IMR-90 (cell line): ENCODE measurements around the gene ITPR2. TPM values are rescaled to one million over a fixed set of nuclear protein-coding genes. Genes with fewer than 3 reads are reported as not detected.

Source experiments
- ATAC-seq: fragments of 200-7000 bp; cut with Tn5 transposase; 2 replicates; pipeline ENCODE4 v1.9.1; 2020; ENCODE audit warnings: low read depth, mild to moderate bottlenecking, moderate library complexity
- BruUV-seq: library from RNA; stranded (reverse); fragments of 400-500 nt; replicated peaks from 2 replicates; lab custom pipeline; 2021; lab: Mats Ljungman, UMichigan
- CTCF ChIA-PET: fragments of 300-600 bp; formaldehyde crosslinking; extraction: SDS; loops from one replicate; lab custom pipeline; 2021; ENCODE audit warnings: antibody characterized with exemption; lab: Yijun Ruan, JAX
- POLR2A ChIA-PET: fragments of 300-600 bp; sonication (Branson Sonifier 250); formaldehyde crosslinking; loops from one replicate; lab custom pipeline; 2022; ENCODE audit warnings: antibody characterized with exemption; ENCODE audit not compliant: unreplicated experiment; lab: Charles Lee
- DNase-seq: peaks from one replicate; pipeline ENCODE4 v3.0.0; 2013
- H2AFZ ChIP-seq: replicated peaks from 2 replicates; pipeline ENCODE3; 2013; ENCODE audit warnings: low read length, mild to moderate bottlenecking; ENCODE audit not compliant: poor library complexity
- H2AK5ac ChIP-seq: 2 replicates; pipeline ENCODE4 v1.6.1; 2013; ENCODE audit warnings: low read depth, low read length, inconsistent platforms
- H2AK9ac ChIP-seq: replicated peaks from 2 replicates; pipeline ENCODE3; 2013; ENCODE audit warnings: mild to moderate bottlenecking, low read depth, low read length, moderate library complexity; ENCODE audit not compliant: poor library complexity
- H2BK120ac ChIP-seq: 2 replicates; pipeline ENCODE4 v1.6.1; 2013; ENCODE audit warnings: low read depth, low read length, inconsistent platforms
- H2BK15ac ChIP-seq: 3 replicates; pipeline ENCODE4 v1.6.1; 2013; ENCODE audit warnings: low read depth, low read length, inconsistent platforms
- H2BK20ac ChIP-seq: 2 replicates; pipeline ENCODE4 v1.6.1; 2013; ENCODE audit warnings: low read depth, mild to moderate bottlenecking, inconsistent platforms, low read length, moderate library complexity
- H2BK5ac ChIP-seq: 2 replicates; pipeline ENCODE4 v1.6.1; 2013; ENCODE audit warnings: mild to moderate bottlenecking, low read depth, low read length, inconsistent platforms; ENCODE audit not compliant: poor library complexity, severe bottlenecking
- H3K14ac ChIP-seq: replicated peaks from 2 replicates; pipeline ENCODE4 v1.6.1; 2013; ENCODE audit warnings: low read depth, low read length, inconsistent platforms
- H3K18ac ChIP-seq: 2 replicates; pipeline ENCODE4 v1.6.1; 2013; ENCODE audit warnings: low read depth, low read length, control low read depth
- H3K23ac ChIP-seq: 2 replicates; pipeline ENCODE4 v1.6.1; 2013; ENCODE audit warnings: low read depth, low read length, inconsistent platforms
- H3K27ac ChIP-seq: 2 replicates; pipeline ENCODE4 v1.5.1; 2013; ENCODE audit warnings: mild to moderate bottlenecking, control low read depth, low read length; ENCODE audit not compliant: insufficient read depth
- H3K27me3 ChIP-seq: 2 replicates; pipeline ENCODE4 v1.6.1; 2013; ENCODE audit warnings: low read length; ENCODE audit not compliant: control insufficient read depth, insufficient read depth
- H3K36me3 ChIP-seq: 2 replicates; pipeline ENCODE4 v1.6.1; 2013; ENCODE audit warnings: low read length, mixed read lengths; ENCODE audit not compliant: control insufficient read depth, insufficient read depth
- H3K4ac ChIP-seq: 2 replicates; pipeline ENCODE4 v1.6.1; 2013; ENCODE audit warnings: low read depth, low read length, inconsistent platforms
- H3K4me1 ChIP-seq: 2 replicates; pipeline ENCODE4 v1.6.1; 2013; ENCODE audit warnings: low read length, mixed read lengths; ENCODE audit not compliant: control insufficient read depth, insufficient read depth
- H3K4me2 ChIP-seq: 2 replicates; pipeline ENCODE4 v1.6.1; 2013; ENCODE audit warnings: low read depth, mild to moderate bottlenecking, control low read depth, low read length, moderate library complexity
- H3K4me3 ChIP-seq: 2 replicates; pipeline ENCODE4 v1.5.1; 2013; ENCODE audit warnings: low read depth, mild to moderate bottlenecking, control low read depth, low read length, moderate library complexity; ENCODE audit not compliant: insufficient read depth
- H3K56ac ChIP-seq: 2 replicates; pipeline ENCODE4 v1.6.1; 2013; ENCODE audit warnings: low read length, inconsistent platforms; ENCODE audit not compliant: insufficient read depth; ENCODE audit errors: extremely low read depth
- H3K79me1 ChIP-seq, 2 experiments: 2 replicates each; pipeline ENCODE4 v1.6.1; 2013; ENCODE audit warnings: low read length in 2 of 2, inconsistent platforms in 1 of 2, low read depth in 1 of 2
- H3K9ac ChIP-seq: 2 replicates; pipeline ENCODE4 v1.6.1; 2013; ENCODE audit warnings: low read depth, low read length, control low read depth
- H3K9me1 ChIP-seq: 2 replicates; pipeline ENCODE4 v1.6.1; 2013; ENCODE audit warnings: low read length, inconsistent platforms; ENCODE audit not compliant: insufficient read depth
- H3K9me3 ChIP-seq: 2 replicates; pipeline ENCODE4 v1.6.1; 2013; ENCODE audit warnings: low read length; ENCODE audit not compliant: control insufficient read depth, insufficient read depth
- H4K20me1 ChIP-seq: 2 replicates; pipeline ENCODE4 v1.6.1; 2013; ENCODE audit warnings: low read length, inconsistent platforms; ENCODE audit not compliant: insufficient read depth
- H4K5ac ChIP-seq: 2 replicates; pipeline ENCODE4 v1.6.1; 2013; ENCODE audit warnings: mild to moderate bottlenecking, low read depth, low read length, control low read depth
- H4K8ac ChIP-seq, 2 experiments: 2 replicates each; pipeline ENCODE4 v1.6.1; 2013; ENCODE audit warnings: low read depth in 2 of 2, low read length in 2 of 2, control low read depth in 1 of 2, inconsistent platforms in 1 of 2
- H4K91ac ChIP-seq: 2 replicates; pipeline ENCODE4 v1.6.1; 2013; ENCODE audit warnings: low read depth, low read length, inconsistent platforms; ENCODE audit not compliant: insufficient read depth
- BHLHE40 ChIP-seq: fragments of 150-350 bp; IDR thresholded peaks from 2 replicates; pipeline ENCODE4 v1.6.1; 2016; ENCODE audit warnings: mild to moderate bottlenecking, low read depth, low read length
- CEBPB ChIP-seq: IDR thresholded peaks from 2 replicates; pipeline ENCODE4 v1.6.1; 2012; ENCODE audit warnings: low read depth, low read length, improper control_type of control experiment
- CHD1 ChIP-seq: IDR thresholded peaks from 2 replicates; pipeline ENCODE4 v1.6.1; 2012; ENCODE audit warnings: low read depth, low read length, improper control_type of control experiment
- CTCF ChIP-seq: conservative IDR thresholded peaks from 2 replicates; pipeline ENCODE4 v1.5.1; 2012; ENCODE audit warnings: mild to moderate bottlenecking, low read depth, low read length, improper control_type of control experiment
- FOS ChIP-seq: fragments of 150-350 bp; IDR thresholded peaks from 2 replicates; pipeline ENCODE4 v1.6.1; 2016; ENCODE audit warnings: low read depth, low read length
- MAFK ChIP-seq: IDR thresholded peaks from 2 replicates; pipeline ENCODE4 v1.6.1; 2012; ENCODE audit warnings: low read depth, low read length, improper control_type of control experiment
- MAZ ChIP-seq: IDR thresholded peaks from 2 replicates; pipeline ENCODE4 v1.6.1; 2012; ENCODE audit warnings: low read depth, mild to moderate bottlenecking, low read length, improper control_type of control experiment, moderate library complexity, borderline replicate concordance
- MXI1 ChIP-seq: IDR thresholded peaks from 2 replicates; pipeline ENCODE4 v1.6.1; 2012; ENCODE audit warnings: low read depth, mild to moderate bottlenecking, low read length, moderate library complexity, borderline replicate concordance
- NFE2L2 ChIP-seq: fragments of 150-350 bp; IDR thresholded peaks from 2 replicates; pipeline ENCODE4 v1.6.1; 2016; ENCODE audit warnings: low read depth, mild to moderate bottlenecking, low read length
- POLR2A ChIP-seq: IDR thresholded peaks from 2 replicates; pipeline ENCODE4 v1.6.1; 2012; ENCODE audit warnings: mild to moderate bottlenecking, low read depth, low read length
- RAD21 ChIP-seq: IDR thresholded peaks from 2 replicates; pipeline ENCODE4 v1.6.1; 2012; ENCODE audit warnings: low read length, improper control_type of control experiment
- RCOR1 ChIP-seq: IDR thresholded peaks from 2 replicates; pipeline ENCODE4 v1.6.1; 2012; ENCODE audit warnings: mild to moderate bottlenecking, low read length, improper control_type of control experiment; ENCODE audit not compliant: insufficient replicate concordance
- RFX5 ChIP-seq: IDR thresholded peaks from 2 replicates; pipeline ENCODE4 v1.8.0; 2012; ENCODE audit warnings: low read depth, mild to moderate bottlenecking, low read length, moderate library complexity
- SMC3 ChIP-seq: fragments of 150-350 bp; IDR thresholded peaks from 2 replicates; pipeline ENCODE4 v1.6.1; 2016; ENCODE audit warnings: low read depth, mild to moderate bottlenecking, antibody characterized with exemption, low read length, moderate library complexity
- WGBS, 2 experiments: methylation state at CpG; one replicate each; pipeline versions ENCODE4 v1.1.5 to v1.1.7; 2013; ENCODE audit warnings: missing lambda C conversion rate in 2 of 2; ENCODE audit not compliant: insufficient read length in 1 of 2; ENCODE audit errors: extremely low coverage in 2 of 2; 5-methylcytosine and 5-hydroxymethylcytosine counted together
- dilution Hi-C: fragments of 300-500 bp; cut with HindIII; formaldehyde crosslinking; loops from one replicate; pipeline ENCODE4 v1.14.3; 2018; ENCODE audit warnings: low sequenced_read_pairs; ENCODE audit not compliant: unreplicated experiment
- in situ Hi-C: fragments of 300-500 bp; cut with MboI; formaldehyde crosslinking; loops from 3 replicates; pipeline ENCODE4 v1.14.3; 2019; ENCODE audit warnings: low sequenced_read_pairs, inconsistent platforms, mixed read lengths
- intact Hi-C: fragments of 100-400 bp; cut with micrococcal nuclease; formaldehyde crosslinking; loops from 2 replicates; pipeline ENCODE4 v1.10.0; 2022
- polyA plus RNA-seq, 3 experiments: library from polyadenylated mRNA; depleted of rRNA; stranded (reverse); fragments of >200 nt; gene quantifications; 2 replicates each; pipeline ENCODE4 v1.2.3, GENCODE V29; 2012; ENCODE audit warnings: low replicate concordance in 1 of 3
- total RNA-seq: library from RNA; depleted of rRNA; stranded (reverse); fragments of >200 nt; gene quantifications from 2 replicates; pipeline ENCODE4 v1.2.3, GENCODE V29; 2012
- TF ChIP-seq, protein P1 (sequence below): fragments of 150-350 bp; IDR thresholded peaks from 2 replicates; pipeline ENCODE4 v1.6.1; 2017; ENCODE audit warnings: mild to moderate bottlenecking, antibody characterized with exemption, low read length, low read depth
- TF ChIP-seq, protein P2 (sequence below): fragments of 150-350 bp; IDR thresholded peaks from 2 replicates; pipeline ENCODE4 v1.6.1; 2016; ENCODE audit warnings: low read depth, mild to moderate bottlenecking, low read length, moderate library complexity, borderline replicate concordance

ITPR2 gene
- total and polyA plus RNA-seq, 2 of the 4 experiments (the other 2 are of a cell fraction): 1.2 to 9.0 TPM

DNA sequence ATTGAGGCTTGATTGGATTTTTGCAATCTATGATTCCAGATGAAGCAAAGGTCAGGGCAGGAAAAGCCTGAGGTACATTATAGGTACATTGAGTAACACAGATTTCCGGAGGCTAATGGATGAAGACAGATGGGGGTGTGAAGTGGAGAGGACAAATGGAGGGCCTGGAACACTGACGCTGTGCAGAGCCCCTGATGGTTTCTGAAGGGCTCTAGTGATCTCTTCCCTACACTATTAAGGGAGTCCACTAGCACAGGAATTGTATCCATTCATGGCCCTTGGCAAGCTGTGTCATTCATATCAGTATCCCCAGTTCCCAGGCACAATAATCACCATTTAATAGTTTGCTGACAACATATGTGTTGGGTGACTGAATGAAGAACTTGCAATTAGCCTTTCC lies 284.8 kb downstream of the ITPR2 start:
- Histone ChIP-seq H2BK20ac (no peak overlapping the region), H3K27me3 (no peaks in the 10 kb centered on the region), H3K79me1 (no peaks in the 10 kb centered on the region), H3K14ac (no peak overlapping the region), H3K9me3 (peaks cover 2% of the 10 kb centered on the region; the same call in 1 of the 2 replicates), H3K23ac (no peak overlapping the region), H3K36me3 (no peaks in the 10 kb centered on the region), H3K4me2 (no peak overlapping the region), H4K8ac (no peak overlapping the region), H4K91ac (no peak overlapping the region), H4K20me1 (no peaks in the 10 kb centered on the region), H2BK120ac (no peak overlapping the region), H3K18ac (no peak overlapping the region), H2AFZ (no peak overlapping the region), H2BK15ac (no peak overlapping the region), H3K4me1 (no peaks in the 10 kb centered on the region), H2AK5ac (no peak overlapping the region), H2AK9ac (no peak overlapping the region), H2BK5ac (no peak overlapping the region), H4K5ac (no peak overlapping the region), H3K4me3 (no peak overlapping the region), H3K9me1 (no peaks in the 10 kb centered on the region), H3K9ac (no peak overlapping the region), H3K56ac (no peak overlapping the region), H3K4ac (no peak overlapping the region), H3K27ac (no peak overlapping the region)
- ChIA-PET POLR2A (no interaction called here), CTCF (no interaction called here)
- no CpG with 5 or more reads among the region's 2 CpGs for WGBS, 2 experiments
- DNase-seq: no peak
- ATAC-seq: no peak
- in situ Hi-C loops (no loop called here), intact Hi-C loops (no loop called here), dilution Hi-C loops (no loop called here)
- no TSS peak for BruUV-seq
- TF ChIP-seq MAFK (no peak), NFE2L2 (no peak), FOS (no peak), RFX5 (no peak), SMC3 (no peak), MXI1 (no peak), POLR2A (no peak), CEBPB (no peak), RAD21 (no peak), CTCF (no peak), BHLHE40 (no peak), CHD1 (no peak), RCOR1 (no peak), MAZ (no peak)
- TF ChIP-seq, protein P1, sequence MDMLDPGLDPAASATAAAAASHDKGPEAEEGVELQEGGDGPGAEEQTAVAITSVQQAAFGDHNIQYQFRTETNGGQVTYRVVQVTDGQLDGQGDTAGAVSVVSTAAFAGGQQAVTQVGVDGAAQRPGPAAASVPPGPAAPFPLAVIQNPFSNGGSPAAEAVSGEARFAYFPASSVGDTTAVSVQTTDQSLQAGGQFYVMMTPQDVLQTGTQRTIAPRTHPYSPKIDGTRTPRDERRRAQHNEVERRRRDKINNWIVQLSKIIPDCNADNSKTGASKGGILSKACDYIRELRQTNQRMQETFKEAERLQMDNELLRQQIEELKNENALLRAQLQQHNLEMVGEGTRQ: no peak
- TF ChIP-seq, protein P2, sequence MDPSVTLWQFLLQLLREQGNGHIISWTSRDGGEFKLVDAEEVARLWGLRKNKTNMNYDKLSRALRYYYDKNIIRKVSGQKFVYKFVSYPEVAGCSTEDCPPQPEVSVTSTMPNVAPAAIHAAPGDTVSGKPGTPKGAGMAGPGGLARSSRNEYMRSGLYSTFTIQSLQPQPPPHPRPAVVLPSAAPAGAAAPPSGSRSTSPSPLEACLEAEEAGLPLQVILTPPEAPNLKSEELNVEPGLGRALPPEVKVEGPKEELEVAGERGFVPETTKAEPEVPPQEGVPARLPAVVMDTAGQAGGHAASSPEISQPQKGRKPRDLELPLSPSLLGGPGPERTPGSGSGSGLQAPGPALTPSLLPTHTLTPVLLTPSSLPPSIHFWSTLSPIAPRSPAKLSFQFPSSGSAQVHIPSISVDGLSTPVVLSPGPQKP: no peak
